ENCODE measurements around the gene XPNPEP1. TPM values are rescaled to one million over a fixed set of nuclear protein-coding genes. Genes with fewer than 3 reads are reported as not detected.

Gene XPNPEP1
- total and polyA plus RNA-seq, 2 of the 4 experiments (the other 2 are of a cell fraction) = 164 to 311 TPM

DNA sequence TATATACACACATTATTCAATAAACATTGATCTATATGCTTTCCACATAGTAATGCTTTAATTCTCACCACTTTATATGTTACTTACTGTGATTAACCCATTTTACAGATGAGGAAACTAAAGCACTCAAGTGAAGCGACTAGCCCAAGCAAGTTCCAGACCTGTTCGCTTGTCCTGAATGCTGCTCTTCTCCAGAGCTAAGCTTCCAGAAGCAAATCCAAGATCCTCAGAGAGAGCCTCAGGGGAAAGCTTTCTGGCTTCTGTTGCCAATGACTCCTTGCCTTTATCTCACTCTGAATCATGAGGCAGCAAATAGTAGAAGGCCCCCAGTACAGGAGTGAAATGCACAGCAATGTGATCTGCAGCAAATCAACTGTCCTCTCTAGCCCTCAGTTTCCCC, 32.2 kb downstream of the XPNPEP1 start:
- Histone ChIP-seq H2BK120ac (ENCODE audit: low read depth, low read length) (no peak overlapping the region), H2AK5ac (ENCODE audit: low read depth, low read length) (no peak overlapping the region), H2AK9ac (replicated peaks; ENCODE audit: low read depth, low read length, poor library complexity) (peak overlapping the region; percentile 15), H3K9ac (ENCODE audit: low read depth, low read length) (no peak overlapping the region), H3K27me3 (ENCODE audit: control insufficient read depth, insufficient read depth, low read length) (no peaks in the 10 kb centered on the region), H4K5ac (ENCODE audit: low read depth, low read length) (no peak overlapping the region), H2BK5ac (ENCODE audit: low read depth, low read length, poor library complexity, severe bottlenecking) (no peak overlapping the region), H3K4me1 (ENCODE audit: control insufficient read depth, insufficient read depth, low read length) (peaks cover 26% of the 10 kb centered on the region), H4K20me1 (ENCODE audit: insufficient read depth, low read length) (peaks cover 29% of the 10 kb centered on the region), H3K18ac (ENCODE audit: low read depth, low read length) (no peak overlapping the region), H2BK20ac (ENCODE audit: low read depth, low read length) (no peak overlapping the region), H3K23ac (ENCODE audit: low read depth, low read length) (no peak overlapping the region), H3K14ac (replicated peaks; ENCODE audit: low read depth, low read length) (no peak overlapping the region), H3K79me1 (ENCODE audit: low read depth in 1 of 2, low read length in 2 of 2) (peaks cover 37 to 82% of the 10 kb centered on the region in 2 experiments), H3K56ac (ENCODE audit: extremely low read depth, insufficient read depth, low read length) (no peak overlapping the region), H3K4me2 (ENCODE audit: low read depth, low read length) (no peak overlapping the region), H3K4me3 (ENCODE audit: insufficient read depth, low read depth, low read length) (no peak overlapping the region), H4K91ac (ENCODE audit: insufficient read depth, low read depth, low read length) (no peak overlapping the region), H3K27ac (ENCODE audit: insufficient read depth, low read length) (no peak overlapping the region), H3K9me1 (ENCODE audit: insufficient read depth, low read length) (peaks cover 29% of the 10 kb centered on the region), H2AFZ (replicated peaks; ENCODE audit: low read length, poor library complexity) (no peak overlapping the region), H3K36me3 (ENCODE audit: control insufficient read depth, insufficient read depth, low read length) (peaks cover 31% of the 10 kb centered on the region), H3K9me3 (ENCODE audit: control insufficient read depth, insufficient read depth, low read length) (no peaks in the 10 kb centered on the region), H3K4ac (ENCODE audit: low read depth, low read length) (no peak overlapping the region), H2BK15ac (ENCODE audit: low read depth, low read length) (no peak overlapping the region), H4K8ac (ENCODE audit: low read depth in 2 of 2, low read length in 2 of 2) (no peak overlapping the region)
- in situ Hi-C loops (cut with MboI; ENCODE audit: low sequenced_read_pairs) = no loop called here
- dilution Hi-C loops (cut with HindIII; ENCODE audit: low sequenced_read_pairs, unreplicated experiment) = no loop called here
- ChIA-PET CTCF (interaction anchor here (0.6 to 0.7 kb wide), 2 partner anchors 61 to 986 kb away, joined by 3 to 4 read pairs; no protein-coding TSS in a partner anchor), POLR2A (ENCODE audit: unreplicated experiment) (no interaction called here)
- DNase-seq (peak; percentile 47), ATAC-seq (ENCODE audit: low read depth) (no peak)
- WGBS, 2 experiments (ENCODE audit: extremely low coverage in 2 of 2, insufficient read length in 1 of 2) = no CpG with 5 or more reads among the region's 2 CpGs
- no TSS peak for BruUV-seq (replicated peaks)
- intact Hi-C loops (cut with micrococcal nuclease) = no loop called here
- no peak for TF ChIP-seq NFE2L2 (IDR thresholded peaks at IDR 0.05; ENCODE audit: low read depth, low read length)
- TF ChIP-seq MAFK (IDR thresholded peaks at IDR 0.05; ENCODE audit: low read depth, low read length) = 0 out of 2 replicates have a peak, but pooled peaks have one; percentile 6
- no peak for TF ChIP-seq CEBPB (IDR thresholded peaks at IDR 0.05; ENCODE audit: low read depth, low read length)
- TF ChIP-seq, protein P1, sequence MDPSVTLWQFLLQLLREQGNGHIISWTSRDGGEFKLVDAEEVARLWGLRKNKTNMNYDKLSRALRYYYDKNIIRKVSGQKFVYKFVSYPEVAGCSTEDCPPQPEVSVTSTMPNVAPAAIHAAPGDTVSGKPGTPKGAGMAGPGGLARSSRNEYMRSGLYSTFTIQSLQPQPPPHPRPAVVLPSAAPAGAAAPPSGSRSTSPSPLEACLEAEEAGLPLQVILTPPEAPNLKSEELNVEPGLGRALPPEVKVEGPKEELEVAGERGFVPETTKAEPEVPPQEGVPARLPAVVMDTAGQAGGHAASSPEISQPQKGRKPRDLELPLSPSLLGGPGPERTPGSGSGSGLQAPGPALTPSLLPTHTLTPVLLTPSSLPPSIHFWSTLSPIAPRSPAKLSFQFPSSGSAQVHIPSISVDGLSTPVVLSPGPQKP (IDR thresholded peaks at IDR 0.05; ENCODE audit: borderline replicate concordance, low read depth, low read length) = no peak

Measured in IMR-90 (cell line).